ENCODE data around the gene ARAP1.

Gene ARAP1

GRCh38 chr11:72721689-72722049, 30.5 kb downstream of the ARAP1 start:
- H3K4me3 ChIP-seq (ENCODE audit: low read depth, low read length) = peak overlapping the region; percentile 77
- no peak for TF ChIP-seq CTCF (IDR thresholded peaks at IDR 0.05; ENCODE audit: insufficient read depth, low read length, missing control alignments)
- DNase-seq (ENCODE audit: low read depth, low spot score) = no peak

GRCh38 chr11:72721276-72721675, 30.9 kb downstream of the ARAP1 start:
- no peak for DNase-seq (ENCODE audit: low read depth, low spot score)
- ChIA-PET POLR2A (interaction anchor here (1.5 kb wide), 1 partner anchor 71 kb away, joined by 4 read pairs; no protein-coding TSS in a partner anchor), CTCF (interaction anchor here (1.2 to 15.0 kb wide), 5 partner anchors 22 to 569 kb away, joined by 3 to 207 read pairs (median 3); partner anchors contain the start of genes ATG16L2 and STARD10)
- TF ChIP-seq CTCF (IDR thresholded peaks at IDR 0.05; ENCODE audit: insufficient read depth, low read length, missing control alignments) = no peak
- peak overlapping the region; percentile 77 for H3K4me3 ChIP-seq (ENCODE audit: low read depth, low read length)

More at GRCh38 chr11:72721689-72722049, 30.5 kb downstream of the ARAP1 start:
- POLR2A ChIA-PET = interaction anchor here (0.8 to 1.5 kb wide), 3 partner anchors 22 to 103 kb away, joined by 3 to 4 read pairs (median 4); no protein-coding TSS in a partner anchor
- CTCF ChIA-PET = interaction anchor here (1.5 to 15.0 kb wide), 4 partner anchors 13 to 251 kb away, joined by 3 to 207 read pairs (median 108); partner anchors contain the start of genes ATG16L2 and STARD10

- ChIA-PET POLR2A (interaction anchor here (1.0 kb wide), 1 partner anchor 99 kb away, joined by 3 read pairs; no protein-coding TSS in a partner anchor), CTCF (interaction anchor here (1.2 to 15.0 kb wide), 6 partner anchors 21 to 569 kb away, joined by 3 to 207 read pairs (median 4); partner anchors contain the start of genes ATG16L2 and STARD10)
- peak overlapping the region; percentile 77 for H3K4me3 ChIP-seq (ENCODE audit: low read depth, low read length)
- no peak for DNase-seq (ENCODE audit: low read depth, low spot score)
- TF ChIP-seq CTCF (IDR thresholded peaks at IDR 0.05; ENCODE audit: insufficient read depth, low read length, missing control alignments) = no peak
Measured at GRCh38 chr11:72720784-72721183, 31.4 kb downstream of the ARAP1 start.

- TF ChIP-seq CTCF (IDR thresholded peaks at IDR 0.05; ENCODE audit: insufficient read depth, low read length, missing control alignments) = no peak
- ChIA-PET POLR2A (interaction anchor here (0.7 to 1.0 kb wide), 2 partner anchors 94 to 99 kb away, joined by 3 read pairs; partner anchors contain the start of gene ATG16L2), CTCF (interaction anchor here (1.0 to 15.0 kb wide), 8 partner anchors 14 to 570 kb away, joined by 3 to 207 read pairs (median 4); partner anchors contain the start of genes ATG16L2 and STARD10)
- no peak for DNase-seq (ENCODE audit: low read depth, low spot score)
- H3K4me3 ChIP-seq (ENCODE audit: low read depth, low read length) = peak overlapping the region; percentile 77
Measured at GRCh38 chr11:72720047-72720446, 32.2 kb downstream of the ARAP1 start.

GRCh38 chr11:72719551-72719950, 32.7 kb downstream of the ARAP1 start:
- ChIA-PET CTCF (interaction anchor here (1.0 to 15.0 kb wide), 4 partner anchors 15 to 112 kb away, joined by 3 to 207 read pairs (median 8); partner anchors contain the start of gene STARD10), POLR2A (interaction anchor here (0.7 kb wide), 1 partner anchor 95 kb away, joined by 3 read pairs; the partner anchor contains the start of gene ATG16L2)
- peak overlapping the region; percentile 8; the same call in 1 of the 2 replicates for H3K4me3 ChIP-seq (ENCODE audit: low read depth, low read length)
- no peak for DNase-seq (ENCODE audit: low read depth, low spot score)
- TF ChIP-seq CTCF (IDR thresholded peaks at IDR 0.05; ENCODE audit: insufficient read depth, low read length, missing control alignments) = no peak

GRCh38 chr11:72719144-72719543, 33.1 kb downstream of the ARAP1 start:
- ChIA-PET POLR2A (interaction anchor here (0.7 kb wide), 1 partner anchor 95 kb away, joined by 3 read pairs; the partner anchor contains the start of gene ATG16L2), CTCF (interaction anchor here (1.0 to 15.0 kb wide), 4 partner anchors 15 to 112 kb away, joined by 3 to 207 read pairs (median 8); partner anchors contain the start of gene STARD10)
- DNase-seq (ENCODE audit: low read depth, low spot score) = no peak
- H3K4me3 ChIP-seq (ENCODE audit: low read depth, low read length) = no peak overlapping the region
- TF ChIP-seq CTCF (IDR thresholded peaks at IDR 0.05; ENCODE audit: insufficient read depth, low read length, missing control alignments) = no peak

Measured in AG04449 (cell line).